ENCODE measurements around the gene WDR70.
"Not testable (repeated sequence)": the region's sequence is repeated elsewhere in the genome, so short reads cannot be mapped to it uniquely, and the experiment has no call there.

The WDR70 gene

GRCh38 chr5:37654566-37654965 is 275.4 kb downstream of the WDR70 start:
- not testable (repeated sequence) for DNase-seq

GRCh38 chr5:37657046-37657445 is 277.9 kb downstream of the WDR70 start:
- DNase-seq: no peak

GRCh38 chr5:37658440-37658839 is 279.3 kb downstream of the WDR70 start:
- no peak for DNase-seq

DNA sequence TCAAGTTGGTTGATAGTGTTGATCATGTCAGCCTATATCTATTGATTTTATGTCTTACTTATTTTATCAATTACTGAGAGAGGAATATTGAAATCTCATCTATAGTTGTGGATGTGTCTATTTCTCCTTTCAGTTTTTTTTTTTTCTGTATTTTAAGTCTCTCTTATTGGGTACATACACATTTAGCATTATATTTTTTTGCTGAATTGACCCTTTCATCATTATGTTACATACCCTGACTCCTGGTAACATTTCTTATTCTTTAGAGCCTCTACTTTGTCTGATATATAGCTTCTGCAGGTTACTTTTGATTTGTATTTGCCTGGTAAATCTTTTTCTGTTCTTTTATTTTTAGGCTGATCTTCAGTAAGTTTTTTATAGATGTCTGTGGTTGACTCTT is 281.2 kb downstream of the WDR70 start:
- no peak for DNase-seq

GRCh38 chr5:37661227-37661920 is 282.3 kb downstream of the WDR70 start:
- no peak for DNase-seq

- no peak for DNase-seq
Measured at GRCh38 chr5:37661951-37662350, 282.8 kb downstream of the WDR70 start.

- DNase-seq: no peak
Measured at GRCh38 chr5:37662362-37662761, 283.2 kb downstream of the WDR70 start.

DNA sequence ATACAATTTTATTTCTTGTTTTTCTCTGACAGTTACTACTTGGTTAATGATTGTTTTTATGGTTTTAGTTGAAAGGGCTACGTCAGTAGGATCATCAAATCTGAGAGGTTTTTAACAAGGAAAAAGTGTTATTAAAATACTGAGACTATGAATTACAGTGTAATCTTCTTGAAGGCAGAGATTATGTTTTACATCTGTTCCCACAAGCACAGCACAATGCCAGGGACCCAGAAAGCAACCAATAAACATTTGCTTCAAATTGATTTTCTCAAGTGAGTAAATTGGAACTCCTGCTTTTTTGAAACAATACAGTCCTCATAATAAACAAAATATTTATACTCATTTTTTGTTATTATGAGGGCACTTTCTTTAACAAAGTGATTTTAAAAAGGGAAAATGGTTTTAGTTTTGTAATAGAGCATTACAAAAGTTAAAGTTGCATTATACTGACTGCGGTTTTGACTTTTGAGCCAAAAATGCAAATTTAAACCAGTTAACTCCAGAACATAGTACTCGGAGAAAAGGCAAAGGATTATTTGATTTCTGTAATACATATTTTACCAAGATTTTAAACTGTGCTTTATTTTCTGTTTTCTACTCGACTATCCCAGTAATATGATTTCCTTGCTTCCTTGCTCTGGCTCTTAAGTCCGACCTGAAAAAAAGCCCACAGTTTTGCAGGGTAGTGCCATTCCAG is 283.8 kb downstream of the WDR70 start:
- DNase-seq: no peak

- no peak for DNase-seq
Measured at GRCh38 chr5:37663538-37663937, 284.4 kb downstream of the WDR70 start.

DNA sequence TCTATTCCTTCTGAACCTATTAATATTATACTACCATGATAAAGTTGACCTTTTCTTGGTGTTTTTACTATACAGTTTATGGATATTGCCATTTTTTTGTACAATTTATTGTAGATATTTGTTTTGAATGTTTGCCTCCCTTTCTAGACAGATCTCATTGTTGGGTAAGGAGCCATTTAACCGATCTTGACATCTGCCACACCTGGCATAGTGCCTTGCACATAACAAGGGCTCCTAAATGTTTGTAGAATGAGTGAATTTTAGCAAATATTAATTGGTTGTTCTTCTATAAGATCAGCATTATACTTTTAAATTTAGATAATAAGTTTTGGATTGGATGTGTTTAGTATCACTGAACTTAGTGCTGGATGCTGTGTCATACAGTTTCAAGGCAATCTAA is 285.4 kb downstream of the WDR70 start:
- no peak for DNase-seq

DNA sequence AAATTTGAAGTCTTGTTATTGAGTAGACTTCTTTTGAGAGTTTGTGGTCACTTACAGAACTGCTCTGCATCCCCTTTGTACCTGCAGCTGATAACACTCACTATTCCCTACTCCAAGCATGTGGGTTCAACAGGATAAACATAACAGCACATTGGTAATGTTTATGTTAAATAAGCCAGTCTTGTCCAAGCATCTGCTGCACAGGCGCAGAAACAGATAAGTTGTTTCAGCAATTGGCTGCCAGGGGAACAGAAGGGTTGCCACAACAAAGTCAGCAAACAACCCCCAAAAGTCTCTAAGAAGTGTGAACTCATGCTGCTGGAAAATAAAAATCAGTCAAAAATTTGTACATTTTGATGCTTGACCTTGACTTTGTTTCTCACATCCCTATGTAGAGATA is 286.2 kb downstream of the WDR70 start:
- DNase-seq: no peak

DNA sequence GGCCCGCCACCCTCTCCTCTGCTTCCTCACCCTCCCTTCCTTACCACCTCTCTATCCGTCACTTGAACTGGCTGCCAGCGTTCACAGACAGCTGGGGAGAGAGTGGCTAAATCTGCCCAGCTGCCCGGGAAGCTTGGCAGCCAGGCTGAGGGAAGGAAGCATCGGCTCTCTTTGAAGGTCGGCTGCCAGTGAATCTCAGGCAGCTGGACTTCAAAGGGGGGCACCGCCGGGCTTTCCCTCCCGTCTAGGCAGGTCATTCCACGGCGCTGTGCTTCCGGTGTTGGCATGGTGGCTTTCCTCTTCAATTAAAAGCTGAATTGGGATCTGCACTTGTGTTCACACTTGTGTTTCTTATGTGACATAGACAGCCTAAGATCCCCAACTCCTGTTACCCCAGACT is 286.8 kb downstream of the WDR70 start:
- DNase-seq: no peak

GRCh38 chr5:37667430-37667829 is 288.3 kb downstream of the WDR70 start:
- no peak for DNase-seq

GRCh38 chr5:37667846-37668245 is 288.7 kb downstream of the WDR70 start:
- no peak for DNase-seq

GRCh38 chr5:37668524-37669047 is 289.5 kb downstream of the WDR70 start:
- DNase-seq: no peak

DNA sequence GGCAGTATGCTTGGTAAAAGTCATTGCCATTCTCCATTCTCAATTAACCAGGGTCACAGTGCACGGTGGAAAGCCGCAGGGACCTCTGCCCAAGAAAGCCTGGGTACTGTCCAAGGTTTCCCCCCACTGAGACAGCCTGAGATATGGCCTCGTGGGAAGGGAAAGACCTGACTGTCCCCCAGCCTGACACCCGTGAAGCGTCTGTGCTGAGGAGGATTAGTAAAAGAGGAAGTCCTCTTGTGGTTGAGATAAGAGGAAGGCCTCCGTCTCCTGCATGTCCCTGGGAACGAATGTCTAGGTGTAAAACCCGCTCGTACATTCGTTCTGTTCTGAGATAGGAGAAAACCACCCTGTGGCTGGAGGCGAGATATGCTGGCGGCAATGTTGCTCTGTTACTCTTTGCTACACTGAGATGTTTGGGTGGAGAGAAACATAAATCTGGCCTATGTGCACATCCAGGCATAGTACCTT is 293.0 kb downstream of the WDR70 start:
- peak; percentile 8 for DNase-seq

- not testable (repeated sequence) for DNase-seq
Measured at GRCh38 chr5:37674361-37674760, 295.2 kb downstream of the WDR70 start.

GRCh38 chr5:37679326-37679725 is 300.2 kb downstream of the WDR70 start:
- not testable (repeated sequence) for DNase-seq

DNA sequence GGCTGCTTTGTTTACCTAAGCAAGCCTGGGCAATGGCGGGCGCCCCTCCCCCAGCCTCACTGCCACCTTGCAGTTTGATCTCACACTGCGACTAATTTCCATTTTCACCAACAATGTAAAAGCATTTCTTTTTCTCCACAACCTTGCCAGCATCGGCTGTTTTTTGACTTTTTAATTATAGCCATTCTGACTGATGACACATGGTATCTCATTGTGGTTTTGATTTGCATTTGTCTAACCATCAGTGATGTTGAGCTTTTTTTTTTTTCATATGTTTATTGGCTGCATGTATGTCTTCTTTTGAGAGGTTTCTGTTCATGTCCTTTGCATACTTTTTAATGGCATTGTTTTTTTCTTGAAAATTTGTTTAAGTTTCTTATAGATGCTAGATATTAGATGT is 300.8 kb downstream of the WDR70 start:
- DNase-seq: not testable (repeated sequence)

GRCh38 chr5:37683072-37683471 is 304.0 kb downstream of the WDR70 start:
- no peak for DNase-seq

DNA sequence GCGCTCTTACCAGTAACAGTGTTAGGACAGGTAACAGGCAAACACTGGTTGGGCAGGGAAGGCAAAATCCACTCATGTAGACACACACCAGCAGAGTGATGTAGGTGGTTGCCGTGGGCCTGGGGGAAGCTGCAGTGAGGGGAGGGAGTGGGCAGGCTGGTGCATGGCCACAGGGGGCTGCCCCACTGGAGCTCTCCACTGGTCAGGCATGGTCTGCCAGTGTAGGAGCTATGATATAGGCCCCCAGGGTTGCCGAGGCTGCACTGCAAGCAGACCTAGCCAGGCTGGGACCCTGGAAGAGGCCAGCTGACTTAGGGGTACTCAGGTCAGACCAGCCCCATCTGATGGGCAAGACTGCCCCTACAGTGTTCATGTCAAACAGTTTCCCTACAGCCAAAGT is 306.1 kb downstream of the WDR70 start:
- DNase-seq: no peak

DNA sequence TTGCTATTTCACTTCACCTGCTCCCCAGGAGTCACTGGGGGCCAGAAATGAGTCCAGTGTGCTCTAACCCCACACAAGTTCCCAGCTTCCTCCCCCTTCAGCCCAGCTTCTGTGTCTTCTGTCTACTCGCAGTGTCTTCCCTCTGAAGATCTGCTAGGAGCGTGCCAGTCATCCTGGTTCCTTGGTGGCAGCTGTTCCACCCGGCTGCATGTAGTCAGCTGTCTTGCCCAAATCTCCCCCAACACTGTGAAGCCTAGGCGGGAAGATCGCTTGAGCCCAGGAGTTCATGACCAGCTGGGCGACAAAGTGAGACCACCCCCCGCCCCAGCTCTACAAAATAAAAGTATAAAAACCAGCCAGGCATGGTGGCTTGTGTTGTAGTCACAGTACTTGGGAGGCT is 306.7 kb downstream of the WDR70 start:
- DNase-seq: no peak

- DNase-seq: not testable (repeated sequence)
Measured at GRCh38 chr5:37688925-37689324, 309.8 kb downstream of the WDR70 start.

GRCh38 chr5:37694333-37694732 is 315.2 kb downstream of the WDR70 start:
- not testable (repeated sequence) for DNase-seq

All from activated CD4-positive, alpha-beta T cell treated with anti-CD3 and anti-CD28 coated beads for 48 hours (primary cell).